HFFc6 (cell line): ENCODE results near the gene MEGF10. TPM values are rescaled to one million over a fixed set of nuclear protein-coding genes. Genes with fewer than 3 reads are reported as not detected.

Experiments used
- DNase-seq: peaks from one replicate; pipeline ENCODE4 v3.0.0-alpha.2; 2018
- H3K27ac Mint-ChIP-seq: 2 replicates; pipeline ENCODE4 v1.8.0; 2020; ENCODE audit warnings: mild to moderate bottlenecking, mixed read lengths
- H3K27me3 Mint-ChIP-seq: 2 replicates; pipeline ENCODE4 v1.8.0; 2021; ENCODE audit warnings: mild to moderate bottlenecking, moderate library complexity, mixed read lengths; ENCODE audit not compliant: insufficient read depth
- H3K36me3 Mint-ChIP-seq: 2 replicates; pipeline ENCODE4 v1.8.0; 2021; ENCODE audit warnings: low read depth, mixed read lengths
- H3K4me1 Mint-ChIP-seq: 2 replicates; pipeline ENCODE4 v1.8.0; 2020; ENCODE audit warnings: low read depth, mixed read lengths
- H3K4me3 Mint-ChIP-seq: 2 replicates; pipeline ENCODE4 v1.8.0; 2020; ENCODE audit warnings: mild to moderate bottlenecking, moderate library complexity, mixed read lengths
- H3K9me3 Mint-ChIP-seq: 2 replicates; pipeline ENCODE4 v1.8.0; 2020; ENCODE audit warnings: mild to moderate bottlenecking, mixed read lengths
- total RNA-seq, 6 experiments: library from RNA; stranded (reverse); fragmentation: NEBNext Ultra II Directional; extraction: Animal tissue kit (Norgen Biotek cat#: 25700); gene quantifications; 2 replicates in 1 of 6; 3 replicates in 5 of 6; pipeline ENCODE4 v1.2.3, GENCODE V29; 2021
- TF ChIP-seq, protein P1 (sequence below): fragments of 200-600 bp; sonication (generic); IDR thresholded peaks from 2 replicates; pipeline ENCODE4 v1.5.0; 2021; ENCODE audit warnings: antibody characterized with exemption, mild to moderate bottlenecking

The MEGF10 gene
- total RNA-seq, 6 experiments from 2014 or later: not detected

DNA sequence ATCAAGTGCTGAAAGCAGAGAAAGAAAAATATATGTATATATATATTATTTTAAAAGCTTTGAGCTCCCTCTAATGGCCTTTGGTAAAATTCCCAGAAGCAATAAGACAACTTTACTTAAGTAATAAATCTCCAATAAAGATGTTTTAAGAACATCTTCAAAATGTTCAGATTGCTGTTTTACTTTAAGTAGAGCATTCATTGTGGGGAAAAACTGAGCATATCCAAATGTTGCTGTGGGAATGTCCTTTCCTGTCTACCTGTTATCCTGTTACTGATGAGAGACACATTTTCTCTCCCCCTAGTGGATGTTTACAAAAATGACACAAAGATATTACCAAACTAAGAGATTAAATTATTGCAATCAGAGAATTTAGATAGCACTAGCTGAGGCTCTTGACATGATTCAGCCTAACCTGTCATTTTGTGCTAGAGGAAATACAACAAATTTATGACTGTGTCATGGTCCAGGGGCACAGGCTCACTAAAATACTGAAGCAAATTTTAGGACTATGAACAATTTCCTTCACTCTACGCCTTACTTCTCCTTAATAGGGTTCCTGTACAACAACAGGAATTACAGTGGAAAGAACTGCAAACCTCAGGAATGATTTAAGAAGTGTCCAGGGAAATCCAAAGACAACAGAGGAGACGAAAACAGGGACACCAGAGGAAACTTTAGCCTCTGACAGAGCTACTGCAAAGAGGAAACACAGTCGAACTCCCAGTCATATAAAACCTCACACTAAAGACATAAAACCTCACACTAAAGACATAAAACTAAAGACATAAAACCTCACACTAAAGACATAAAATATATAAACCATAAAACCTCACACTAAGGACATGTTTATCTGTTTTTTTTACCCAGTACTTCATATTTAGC, 202.5 kb downstream of the MEGF10 start:
- Mint-ChIP-seq H3K4me3 (no peak overlapping the region), H3K4me1 (no peaks in the 10 kb centered on the region), H3K27me3 (peaks cover 13% of the 10 kb centered on the region), H3K9me3 (no peaks in the 10 kb centered on the region), H3K27ac (no peak overlapping the region), H3K36me3 (no peaks in the 10 kb centered on the region)
- TF ChIP-seq, protein P1, sequence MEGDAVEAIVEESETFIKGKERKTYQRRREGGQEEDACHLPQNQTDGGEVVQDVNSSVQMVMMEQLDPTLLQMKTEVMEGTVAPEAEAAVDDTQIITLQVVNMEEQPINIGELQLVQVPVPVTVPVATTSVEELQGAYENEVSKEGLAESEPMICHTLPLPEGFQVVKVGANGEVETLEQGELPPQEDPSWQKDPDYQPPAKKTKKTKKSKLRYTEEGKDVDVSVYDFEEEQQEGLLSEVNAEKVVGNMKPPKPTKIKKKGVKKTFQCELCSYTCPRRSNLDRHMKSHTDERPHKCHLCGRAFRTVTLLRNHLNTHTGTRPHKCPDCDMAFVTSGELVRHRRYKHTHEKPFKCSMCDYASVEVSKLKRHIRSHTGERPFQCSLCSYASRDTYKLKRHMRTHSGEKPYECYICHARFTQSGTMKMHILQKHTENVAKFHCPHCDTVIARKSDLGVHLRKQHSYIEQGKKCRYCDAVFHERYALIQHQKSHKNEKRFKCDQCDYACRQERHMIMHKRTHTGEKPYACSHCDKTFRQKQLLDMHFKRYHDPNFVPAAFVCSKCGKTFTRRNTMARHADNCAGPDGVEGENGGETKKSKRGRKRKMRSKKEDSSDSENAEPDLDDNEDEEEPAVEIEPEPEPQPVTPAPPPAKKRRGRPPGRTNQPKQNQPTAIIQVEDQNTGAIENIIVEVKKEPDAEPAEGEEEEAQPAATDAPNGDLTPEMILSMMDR: peak; percentile 94
- peak; percentile 17 for DNase-seq

DNA sequence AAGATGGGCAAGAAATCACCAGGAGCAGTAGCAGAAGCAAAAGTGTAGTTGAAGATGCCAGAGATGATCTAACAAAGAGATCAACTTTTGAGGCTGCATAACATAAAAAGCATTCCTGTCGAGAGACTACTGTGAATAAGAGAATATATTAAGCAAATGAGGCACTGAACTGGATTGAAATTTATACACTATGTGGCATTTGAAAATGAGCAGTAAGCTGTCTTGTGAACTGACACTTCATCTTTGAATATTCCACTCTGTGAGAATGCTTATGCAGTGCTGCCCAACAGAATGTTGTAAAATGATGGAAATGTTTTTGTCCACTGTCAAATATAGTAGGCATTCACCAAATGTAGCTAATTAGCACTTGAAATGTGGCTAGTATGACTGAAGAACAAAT, 208.0 kb downstream of the MEGF10 start:
- Mint-ChIP-seq H3K27me3 (peaks cover 10% of the 10 kb centered on the region), H3K4me1 (no peaks in the 10 kb centered on the region), H3K36me3 (no peaks in the 10 kb centered on the region), H3K9me3 (no peaks in the 10 kb centered on the region), H3K4me3 (no peak overlapping the region), H3K27ac (no peak overlapping the region)
- TF ChIP-seq, protein P1: no peak
- DNase-seq: no peak

DNA sequence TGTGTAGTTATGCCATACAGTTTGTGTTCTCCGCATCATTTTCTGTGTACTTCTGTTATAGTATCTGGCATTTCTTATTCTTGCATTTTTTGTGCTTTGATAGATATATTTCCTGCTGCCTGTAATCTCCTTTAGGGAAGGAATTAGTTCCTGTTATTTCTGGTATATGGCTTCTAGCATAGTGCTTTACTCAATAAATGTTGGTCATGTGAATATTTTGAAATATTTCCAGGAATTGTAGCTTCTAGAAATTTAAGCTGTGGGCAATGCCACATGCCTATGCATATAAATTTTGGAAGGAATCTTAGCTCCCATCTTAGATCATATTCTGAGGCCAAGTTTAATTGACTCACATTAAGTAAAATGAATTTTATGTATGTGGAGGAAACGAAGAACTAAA, 215.3 kb downstream of the MEGF10 start:
- Mint-ChIP-seq H3K4me1 (no peaks in the 10 kb centered on the region), H3K4me3 (no peak overlapping the region), H3K27ac (no peak overlapping the region), H3K36me3 (no peaks in the 10 kb centered on the region), H3K9me3 (no peaks in the 10 kb centered on the region), H3K27me3 (peaks cover 21% of the 10 kb centered on the region)
- DNase-seq: no peak
- TF ChIP-seq, protein P1: no peak

DNA sequence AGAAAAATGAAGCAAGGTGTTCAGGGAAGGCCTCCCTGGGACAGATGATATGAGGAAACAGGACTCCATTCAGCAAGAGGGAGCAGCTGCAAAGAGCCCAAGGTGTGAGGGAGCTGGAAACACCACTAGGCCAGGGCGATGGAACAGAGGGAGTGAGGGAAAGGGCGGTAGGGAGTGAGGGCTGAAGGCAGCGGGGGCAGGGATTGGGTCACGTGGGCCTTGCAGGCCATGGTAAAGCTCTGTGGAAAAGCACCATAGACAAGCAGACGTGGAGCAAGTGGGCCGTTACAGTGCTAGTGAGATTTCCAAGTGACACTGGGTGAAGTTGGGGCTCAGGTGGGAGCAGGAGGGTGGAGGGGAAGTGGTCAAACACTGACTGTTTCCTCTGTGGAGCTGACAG, 216.0 kb downstream of the MEGF10 start:
- no peaks in the 10 kb centered on the region for H3K4me1 Mint-ChIP-seq
- H3K27me3 Mint-ChIP-seq: peaks cover 21% of the 10 kb centered on the region
- no peak for DNase-seq

DNA sequence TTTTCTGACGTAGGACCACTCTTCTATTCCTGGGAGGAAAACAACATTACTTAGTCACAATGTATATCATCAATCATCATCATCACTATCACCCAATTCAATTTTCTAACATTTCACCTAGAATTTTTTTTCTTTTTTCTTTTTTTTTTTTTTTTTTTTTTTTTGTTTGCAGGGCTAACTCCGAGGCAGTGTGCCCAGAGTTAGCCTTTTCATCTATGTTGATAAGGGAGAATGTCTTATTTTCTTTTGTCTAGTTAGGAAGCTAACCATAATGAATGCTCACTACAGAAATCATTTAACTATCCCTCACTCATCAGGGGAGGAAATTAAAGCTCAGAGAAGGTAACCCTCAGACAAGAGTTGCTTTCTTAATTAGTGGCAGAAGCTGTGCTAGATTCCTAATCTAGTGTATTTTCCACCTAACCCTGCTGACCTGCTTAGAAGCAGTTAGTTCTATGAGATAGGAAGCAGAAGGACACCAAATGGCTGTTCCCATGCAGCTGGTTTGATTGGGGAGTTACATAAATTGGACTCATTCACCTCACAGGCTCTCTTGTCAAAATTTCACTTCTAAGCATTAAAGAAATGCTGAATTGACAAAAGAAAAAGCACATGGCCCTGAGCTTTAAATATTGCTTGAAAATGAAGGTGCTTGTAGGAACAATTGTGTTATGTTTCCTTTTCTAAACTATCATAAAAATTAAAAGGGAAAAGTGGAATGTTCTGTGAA, 218.2 kb downstream of the MEGF10 start:
- no peaks in the 10 kb centered on the region for H3K36me3 Mint-ChIP-seq
- no peak for DNase-seq
- H3K27ac Mint-ChIP-seq: no peak overlapping the region
- peaks cover 21% of the 10 kb centered on the region for H3K27me3 Mint-ChIP-seq
- no peak overlapping the region for H3K4me3 Mint-ChIP-seq
- TF ChIP-seq, protein P1: no peak
- H3K9me3 Mint-ChIP-seq: no peaks in the 10 kb centered on the region
- no peaks in the 10 kb centered on the region for H3K4me1 Mint-ChIP-seq

More for the DNA sequence above, 216.0 kb downstream of the MEGF10 start:
- Mint-ChIP-seq H3K4me3 (no peak overlapping the region), H3K27ac (no peak overlapping the region), H3K36me3 (no peaks in the 10 kb centered on the region), H3K9me3 (no peaks in the 10 kb centered on the region)
- TF ChIP-seq, protein P1: no peak

Other genes starting within 250 kb of the MEGF10 start
- 1 to 10 TPM in 2 of 6 experiments, under 1 TPM in 4; 0.41 to 3.8 (median 0.71) TPM for gene C5orf63, start 217.3 kb upstream of the MEGF10 start, total RNA-seq
- gene PRRC1, start 226.8 kb downstream of the MEGF10 start, total RNA-seq: 100 to 1,000 TPM in 4 of 6 experiments, 10 to 100 TPM in 2; 96.1 to 116 (median 106) TPM